GM12872 (cell line): ENCODE results near the gene LCMT2.

Experiments used
- TF ChIP-seq, protein P1 (sequence below): IDR thresholded peaks from 3 replicates; pipeline ENCODE4 v1.5.1; 2011; ENCODE audit warnings: low read depth, mild to moderate bottlenecking, low read length, moderate library complexity; ENCODE audit not compliant: insufficient read depth

LCMT2 gene

DNA sequence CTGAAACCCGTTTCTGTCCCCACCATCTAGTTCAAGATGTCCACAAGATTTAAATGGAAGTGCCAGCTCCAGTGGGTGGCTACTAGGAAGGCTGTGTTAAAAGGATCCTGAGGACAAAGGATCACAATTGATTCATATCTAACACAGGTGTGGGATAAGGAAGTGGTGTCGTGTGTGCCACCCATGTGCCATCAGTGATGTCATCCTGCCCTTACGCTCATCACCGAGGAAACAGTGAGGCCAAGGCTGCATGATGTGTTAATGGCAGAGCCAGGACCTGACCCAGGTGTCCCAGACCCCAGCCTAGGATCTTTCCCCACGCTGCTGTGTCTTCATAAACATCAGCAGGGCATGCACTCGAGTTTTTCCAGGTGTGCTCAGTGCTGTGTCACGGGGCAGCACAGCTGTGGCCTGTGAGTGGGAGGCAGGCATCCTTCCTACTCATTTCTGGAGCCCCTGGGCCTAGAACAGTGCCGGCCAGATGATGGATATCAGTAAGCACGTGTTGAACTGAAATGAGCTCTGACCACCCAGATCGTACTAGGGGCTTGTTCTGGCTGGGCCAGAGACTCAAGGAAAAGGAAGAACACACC is 53.0 kb downstream of the LCMT2 start:
- TF ChIP-seq, protein P1, sequence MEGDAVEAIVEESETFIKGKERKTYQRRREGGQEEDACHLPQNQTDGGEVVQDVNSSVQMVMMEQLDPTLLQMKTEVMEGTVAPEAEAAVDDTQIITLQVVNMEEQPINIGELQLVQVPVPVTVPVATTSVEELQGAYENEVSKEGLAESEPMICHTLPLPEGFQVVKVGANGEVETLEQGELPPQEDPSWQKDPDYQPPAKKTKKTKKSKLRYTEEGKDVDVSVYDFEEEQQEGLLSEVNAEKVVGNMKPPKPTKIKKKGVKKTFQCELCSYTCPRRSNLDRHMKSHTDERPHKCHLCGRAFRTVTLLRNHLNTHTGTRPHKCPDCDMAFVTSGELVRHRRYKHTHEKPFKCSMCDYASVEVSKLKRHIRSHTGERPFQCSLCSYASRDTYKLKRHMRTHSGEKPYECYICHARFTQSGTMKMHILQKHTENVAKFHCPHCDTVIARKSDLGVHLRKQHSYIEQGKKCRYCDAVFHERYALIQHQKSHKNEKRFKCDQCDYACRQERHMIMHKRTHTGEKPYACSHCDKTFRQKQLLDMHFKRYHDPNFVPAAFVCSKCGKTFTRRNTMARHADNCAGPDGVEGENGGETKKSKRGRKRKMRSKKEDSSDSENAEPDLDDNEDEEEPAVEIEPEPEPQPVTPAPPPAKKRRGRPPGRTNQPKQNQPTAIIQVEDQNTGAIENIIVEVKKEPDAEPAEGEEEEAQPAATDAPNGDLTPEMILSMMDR: no peak

DNA sequence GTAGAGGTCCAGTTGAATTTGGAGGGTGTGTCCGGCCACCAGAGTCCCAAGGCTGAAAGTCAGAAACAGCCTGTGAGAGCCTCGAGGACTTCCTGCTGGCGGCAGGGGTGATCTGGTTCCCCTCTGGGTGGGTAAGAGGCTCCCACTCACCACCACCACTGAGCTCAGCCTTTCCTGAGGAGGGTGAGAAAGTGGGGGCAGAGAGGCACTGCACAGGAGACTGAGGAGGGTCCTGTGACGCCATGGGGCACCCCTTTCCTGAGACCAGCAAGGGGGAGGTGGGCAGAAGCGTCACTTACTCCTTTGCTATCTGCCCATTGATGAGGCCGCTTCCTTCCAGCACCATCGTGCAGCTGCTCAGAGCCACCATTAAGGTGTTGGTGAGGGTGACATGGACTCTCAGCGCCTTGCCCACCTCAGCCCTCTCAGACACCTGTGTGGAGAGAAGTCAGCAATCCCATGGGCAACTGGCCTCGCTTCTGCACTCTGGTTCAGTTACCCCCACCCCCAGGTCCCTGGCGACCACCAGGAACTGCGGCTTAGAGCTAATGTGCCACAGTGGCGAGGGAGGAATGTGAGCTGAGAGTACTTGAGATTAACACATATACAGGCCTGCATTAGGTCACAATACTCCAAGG is 53.7 kb downstream of the LCMT2 start:
- TF ChIP-seq, protein P1: no peak

GRCh38 chr15:43275740-43276562 is 54.4 kb downstream of the LCMT2 start:
- TF ChIP-seq, protein P1: no peak

GRCh38 chr15:43274136-43274535 is 56.2 kb downstream of the LCMT2 start:
- TF ChIP-seq, protein P1: no peak
